Uterus (tissue), 2 donors: ENCODE measurements around the gene USP35.

Source experiments
- CTCF ChIP-seq, 4 experiments: fragments of 200-600 bp in 2 of 4; fragments of 450-650 bp in 2 of 4; sonication (generic) in 2 of 4; IDR thresholded peaks; one replicate each; pipeline ENCODE4 v1.5.1; 2016 to 2019; ENCODE audit warnings: antibody characterized with exemption in 4 of 4, mild to moderate bottlenecking in 2 of 4, moderate library complexity in 1 of 4
- POLR2A ChIP-seq, 2 donors: fragments of 450-650 bp; IDR thresholded peaks; one replicate each; pipeline ENCODE4 v1.6.1; 2016; ENCODE audit warnings: antibody characterized with exemption in 2 of 2, mild to moderate bottlenecking in 1 of 2, moderate library complexity in 1 of 2

- TF ChIP-seq POLR2A (IDR thresholded peaks at IDR 0.05) = no peak
- no peak for TF ChIP-seq CTCF (IDR thresholded peaks at IDR 0.05)
These were observed 5.1 kb downstream of the USP35 start for GRCh38 chr11:78193806-78194205.
